ENCODE measurements around the gene CLDN24.

The CLDN24 gene

DNA sequence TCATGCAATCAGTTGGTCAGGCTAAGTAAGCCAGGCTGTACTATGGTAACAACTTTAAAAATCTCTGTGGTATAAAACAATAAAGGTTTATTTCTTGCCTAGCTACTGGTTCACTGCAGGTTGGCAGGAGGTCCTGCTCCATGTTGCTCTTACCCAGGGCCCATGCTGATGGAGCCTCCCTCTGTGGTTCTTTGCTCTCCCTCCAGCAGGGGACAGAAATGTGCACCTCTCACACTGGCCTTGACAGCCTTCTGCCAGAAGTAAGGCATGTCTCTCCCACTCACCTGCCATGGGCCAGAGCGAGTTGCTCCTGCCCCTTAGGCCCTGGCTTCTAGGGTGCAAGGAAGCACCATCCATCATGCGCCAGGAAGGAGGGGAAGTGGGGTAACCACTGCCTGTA, 33.3 kb downstream of the CLDN24 start:
- no peak overlapping the region for H3K4me3 ChIP-seq (ENCODE audit: low read depth, low read length)
- POLR2A ChIA-PET: no interaction called here
- CTCF ChIA-PET: interaction anchor here (1.2 kb wide), 1 partner anchor 118 kb away, joined by 4 read pairs; no protein-coding TSS in a partner anchor
- TF ChIP-seq, protein P1, sequence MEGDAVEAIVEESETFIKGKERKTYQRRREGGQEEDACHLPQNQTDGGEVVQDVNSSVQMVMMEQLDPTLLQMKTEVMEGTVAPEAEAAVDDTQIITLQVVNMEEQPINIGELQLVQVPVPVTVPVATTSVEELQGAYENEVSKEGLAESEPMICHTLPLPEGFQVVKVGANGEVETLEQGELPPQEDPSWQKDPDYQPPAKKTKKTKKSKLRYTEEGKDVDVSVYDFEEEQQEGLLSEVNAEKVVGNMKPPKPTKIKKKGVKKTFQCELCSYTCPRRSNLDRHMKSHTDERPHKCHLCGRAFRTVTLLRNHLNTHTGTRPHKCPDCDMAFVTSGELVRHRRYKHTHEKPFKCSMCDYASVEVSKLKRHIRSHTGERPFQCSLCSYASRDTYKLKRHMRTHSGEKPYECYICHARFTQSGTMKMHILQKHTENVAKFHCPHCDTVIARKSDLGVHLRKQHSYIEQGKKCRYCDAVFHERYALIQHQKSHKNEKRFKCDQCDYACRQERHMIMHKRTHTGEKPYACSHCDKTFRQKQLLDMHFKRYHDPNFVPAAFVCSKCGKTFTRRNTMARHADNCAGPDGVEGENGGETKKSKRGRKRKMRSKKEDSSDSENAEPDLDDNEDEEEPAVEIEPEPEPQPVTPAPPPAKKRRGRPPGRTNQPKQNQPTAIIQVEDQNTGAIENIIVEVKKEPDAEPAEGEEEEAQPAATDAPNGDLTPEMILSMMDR (IDR thresholded peaks at IDR 0.05; ENCODE audit: insufficient read depth, low read length, missing control alignments): no peak
- no peak for DNase-seq (ENCODE audit: low read depth, low spot score)

DNA sequence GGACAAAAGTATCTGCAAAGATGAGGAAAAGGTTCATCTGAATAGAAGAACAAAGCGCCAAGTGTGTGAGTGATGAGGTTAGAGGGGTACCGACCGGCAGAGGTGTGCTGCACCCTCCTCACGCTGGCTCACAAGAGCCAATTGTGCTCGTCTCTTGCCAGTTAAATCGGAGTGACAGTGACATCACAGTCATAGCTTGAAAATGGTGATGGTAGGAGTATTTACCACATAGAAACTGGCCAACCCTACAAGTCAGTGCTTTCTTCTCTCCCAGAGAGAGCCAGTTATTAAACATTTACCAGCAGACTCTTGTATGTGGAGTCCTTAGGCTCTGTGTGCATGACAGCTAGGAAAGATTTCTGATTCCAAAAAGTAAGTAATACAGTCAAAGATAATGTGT, 34.5 kb downstream of the CLDN24 start:
- H3K4me3 ChIP-seq (ENCODE audit: low read depth, low read length): no peak overlapping the region
- CTCF ChIA-PET: interaction anchor here (0.6 to 1.2 kb wide), 2 partner anchors 26 to 65 kb away, joined by 3 to 4 read pairs; no protein-coding TSS in a partner anchor
- TF ChIP-seq, protein P1 (IDR thresholded peaks at IDR 0.05; ENCODE audit: insufficient read depth, low read length, missing control alignments): no peak
- DNase-seq (ENCODE audit: low read depth, low spot score): no peak
- POLR2A ChIA-PET: no interaction called here

DNA sequence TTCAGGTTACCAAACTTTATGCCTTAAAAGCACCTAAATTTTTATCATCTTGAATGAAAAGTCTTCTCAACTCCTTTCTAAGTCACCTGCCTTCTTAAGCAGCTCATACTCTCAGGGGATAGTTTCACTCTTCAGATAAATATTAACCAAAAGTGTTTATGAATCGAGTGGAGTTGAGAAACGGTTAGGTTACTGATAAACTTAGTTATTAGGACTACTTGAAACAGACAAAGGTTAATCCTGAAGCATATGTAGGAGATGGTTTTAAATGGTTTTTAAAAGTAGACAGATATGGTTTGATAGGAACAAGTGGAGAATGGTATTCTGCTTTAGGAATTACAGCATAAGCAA, 34.9 kb downstream of the CLDN24 start:
- POLR2A ChIA-PET: no interaction called here
- CTCF ChIA-PET: interaction anchor here (1.2 kb wide), 1 partner anchor 26 kb away, joined by 4 read pairs; no protein-coding TSS in a partner anchor
- no peak overlapping the region for H3K4me3 ChIP-seq (ENCODE audit: low read depth, low read length)
- TF ChIP-seq, protein P1 (IDR thresholded peaks at IDR 0.05; ENCODE audit: insufficient read depth, low read length, missing control alignments): no peak
- DNase-seq (ENCODE audit: low read depth, low spot score): no peak

DNA sequence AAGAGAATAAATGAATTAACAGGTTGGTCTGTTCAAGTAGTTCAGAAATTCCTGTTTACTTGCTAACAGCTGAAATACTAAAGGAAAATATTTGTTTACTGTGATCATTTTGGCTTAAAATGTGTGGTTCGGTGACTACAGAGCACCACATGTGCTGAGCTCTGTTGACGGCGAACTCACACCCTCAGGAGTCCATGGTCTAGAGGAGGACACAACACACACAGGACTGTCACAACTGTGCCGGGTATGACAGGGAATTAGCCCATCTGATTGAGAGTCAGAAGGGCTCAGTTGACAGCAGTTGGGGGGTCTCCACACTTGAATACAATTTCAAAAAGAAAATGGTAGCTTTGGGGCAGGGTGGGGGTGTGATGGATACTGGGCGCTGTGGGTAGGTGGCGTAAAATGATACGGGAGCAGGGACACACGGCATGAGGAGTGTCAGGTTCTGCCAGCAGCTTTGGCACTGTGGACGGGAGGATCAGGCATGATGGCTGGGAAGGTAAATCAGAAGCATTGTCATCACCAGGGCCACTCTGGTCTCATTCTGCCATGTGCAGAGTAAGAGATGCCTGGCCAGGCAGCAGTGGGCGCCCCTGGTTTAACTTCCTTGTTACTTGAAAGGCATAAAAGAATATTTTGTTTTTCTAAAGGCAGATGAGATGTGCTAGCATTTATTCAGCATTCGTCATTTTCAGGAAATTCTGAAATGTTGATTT, 35.5 kb downstream of the CLDN24 start:
- ChIA-PET CTCF (interaction anchor here (1.2 kb wide), 1 partner anchor 25 kb away, joined by 4 read pairs; no protein-coding TSS in a partner anchor), POLR2A (no interaction called here)
- TF ChIP-seq, protein P1 (IDR thresholded peaks at IDR 0.05; ENCODE audit: insufficient read depth, low read length, missing control alignments): no peak
- no peak overlapping the region for H3K4me3 ChIP-seq (ENCODE audit: low read depth, low read length)
- no peak for DNase-seq (ENCODE audit: low read depth, low spot score)

DNA sequence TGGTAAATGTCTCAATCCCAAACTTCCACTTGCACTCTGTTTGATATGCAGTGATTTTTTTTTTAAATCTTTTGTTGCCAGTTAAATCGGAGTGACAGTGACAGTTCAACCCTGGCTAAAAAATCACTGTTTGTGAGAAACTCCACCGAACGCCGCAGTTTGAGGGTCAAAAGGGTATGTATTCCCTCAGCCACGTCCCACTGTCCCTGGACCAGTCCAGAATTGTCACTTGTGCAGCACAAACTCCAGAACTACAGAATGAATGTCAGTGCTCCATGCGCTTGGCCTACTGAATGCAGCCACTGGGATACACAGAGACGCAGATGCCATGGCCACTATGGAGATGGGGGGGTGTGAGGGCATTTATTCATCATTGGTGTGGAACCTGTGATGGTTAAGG, 36.3 kb downstream of the CLDN24 start:
- TF ChIP-seq, protein P1 (IDR thresholded peaks at IDR 0.05; ENCODE audit: insufficient read depth, low read length, missing control alignments): no peak
- no peak for DNase-seq (ENCODE audit: low read depth, low spot score)
- H3K4me3 ChIP-seq (ENCODE audit: low read depth, low read length): no peak overlapping the region
- ChIA-PET CTCF (no interaction called here), POLR2A (no interaction called here)

DNA sequence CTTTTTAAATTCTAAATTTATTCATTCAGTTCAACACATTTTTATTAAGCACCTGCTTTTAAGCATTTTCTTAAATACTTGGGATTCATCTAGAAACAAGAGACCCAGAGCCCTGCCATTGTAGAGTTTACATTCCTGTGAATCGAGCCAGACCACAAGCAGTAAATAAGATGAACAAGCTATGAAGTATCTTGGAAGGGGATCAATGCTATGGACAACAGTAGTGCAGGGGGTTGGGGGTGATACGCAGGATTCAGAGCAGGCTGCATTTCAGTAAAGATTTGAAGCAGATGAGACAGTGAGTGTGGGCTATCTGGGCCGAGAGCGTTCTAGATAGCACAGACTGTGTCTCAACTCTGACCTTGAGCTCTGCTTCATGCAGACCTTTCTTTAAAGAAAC, 37.3 kb downstream of the CLDN24 start:
- no peak overlapping the region for H3K4me3 ChIP-seq (ENCODE audit: low read depth, low read length)
- peak; percentile 38 for DNase-seq (ENCODE audit: low read depth, low spot score)
- ChIA-PET POLR2A (no interaction called here), CTCF (interaction anchor here (0.7 to 4.2 kb wide), 4 partner anchors 13 to 346 kb away, joined by 3 to 18 read pairs (median 6); no protein-coding TSS in a partner anchor)
- TF ChIP-seq, protein P1 (IDR thresholded peaks at IDR 0.05; ENCODE audit: insufficient read depth, low read length, missing control alignments): no peak

Data from AG04449 (cell line).